Activated naive CD4-positive, alpha-beta T cell treated with anti-CD3 and anti-CD28 coated beads for 36 hours (primary cell): Measurements from ENCODE around the gene NT5C3A. TPM values are rescaled to one million over a fixed set of nuclear protein-coding genes. Genes with fewer than 3 reads are reported as not detected.
"Not testable (repeated sequence)": the region's sequence is repeated elsewhere in the genome, so short reads cannot be mapped to it uniquely, and the experiment has no call there.

Source experiments
- CTCF ChIA-PET: fragments of 350-600 bp; sonication (Branson Sonifier 250); formaldehyde crosslinking; loops from one replicate; lab custom pipeline; 2021; ENCODE audit warnings: antibody characterized with exemption; lab: Charles Lee
- DNase-seq: peaks from one replicate; pipeline ENCODE4 v3.0.0-alpha.2; 2020
- H3K27ac Mint-ChIP-seq: one replicate; pipeline ENCODE4 v1.8.0; 2021; ENCODE audit warnings: mild to moderate bottlenecking, mixed read lengths
- H3K27me3 Mint-ChIP-seq: one replicate; pipeline ENCODE4 v1.8.0; 2021; ENCODE audit warnings: low read depth, mixed read lengths
- H3K36me3 Mint-ChIP-seq: one replicate; pipeline ENCODE4 v1.8.0; 2021; ENCODE audit warnings: low read depth, mixed read lengths
- H3K4me1 Mint-ChIP-seq: one replicate; pipeline ENCODE4 v1.8.0; 2021; ENCODE audit warnings: low read depth, mixed read lengths
- H3K4me3 Mint-ChIP-seq: one replicate; pipeline ENCODE4 v1.8.0; 2021; ENCODE audit warnings: mild to moderate bottlenecking, moderate library complexity, mixed read lengths
- H3K9me3 Mint-ChIP-seq: one replicate; pipeline ENCODE4 v1.8.0; 2021; ENCODE audit warnings: mixed read lengths
- intact Hi-C: fragments of 100-400 bp; cut with micrococcal nuclease; formaldehyde crosslinking; loops from one replicate; pipeline ENCODE4 v1.15.1; 2023
- total RNA-seq, 2 experiments: library from RNA; stranded (reverse); gene quantifications; one replicate each; pipeline ENCODE4 v1.2.3, GENCODE V29; 2021

The NT5C3A gene
- 10 to 100 TPM; 39.5 to 40.9 TPM for total RNA-seq

DNA sequence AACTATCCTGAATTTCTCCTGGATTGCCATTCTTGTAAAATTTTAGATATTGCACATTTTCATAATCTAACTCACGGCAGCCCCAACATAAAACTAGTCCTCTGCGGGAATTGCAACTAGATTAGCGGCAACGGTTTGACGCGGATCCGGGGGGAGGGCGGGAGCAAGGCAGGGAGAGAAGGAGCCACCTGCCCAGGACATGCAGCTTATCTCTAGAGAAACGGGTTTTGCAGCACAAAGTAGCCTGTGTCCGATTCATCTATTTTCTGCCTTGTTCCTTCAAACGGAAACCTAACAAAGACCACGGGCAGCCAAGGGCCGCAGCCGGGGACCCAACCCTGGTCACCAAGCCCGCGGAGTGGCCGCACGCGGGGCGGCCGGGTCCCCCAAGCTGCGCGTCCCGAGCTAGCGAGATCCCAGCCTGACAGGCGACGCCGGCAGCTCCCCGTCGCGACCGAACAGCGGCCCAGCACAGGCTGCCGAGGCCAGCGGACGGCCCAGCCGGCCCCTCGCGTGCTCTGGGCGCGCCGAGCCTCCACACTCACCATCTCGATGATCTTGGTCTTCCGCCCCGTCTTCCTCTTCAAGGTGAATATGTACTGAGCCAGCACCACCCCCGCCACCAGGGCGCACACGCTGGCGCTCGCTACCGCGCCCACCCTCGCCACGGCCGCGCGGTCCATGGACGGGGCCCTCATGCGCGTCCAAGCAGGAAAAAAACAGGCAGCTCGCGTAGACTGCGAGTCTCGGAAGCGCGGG is at the start of gene NT5C3A:
Gene NT5C3A, minus strand, starts transcription at position 754 of the 759 bp plus-strand sequence. Its CDS starts 71 bp downstream, at position 683.
- Mint-ChIP-seq H3K36me3 (peaks cover 12% of the 10 kb centered on the region), H3K4me3 (peak within 1 kb of the TSS; percentile 92), H3K27ac (peak within 1 kb of the TSS; percentile 88), H3K4me1 (peaks cover 33% of the 10 kb centered on the region), H3K27me3 (no peaks in the 10 kb centered on the region), H3K9me3 (peaks cover 8% of the 10 kb centered on the region)
- CTCF ChIA-PET = interaction anchor here (0.7 to 2.3 kb wide), 4 partner anchors 22 to 169 kb away, joined by 3 to 14 read pairs (median 4); partner anchors contain the start of gene RP9
- peak; percentile 58 for DNase-seq
- intact Hi-C loops = loop anchor here (1.0 to 10.0 kb wide), 5 partner anchors 8 to 1973 kb away; partner anchors contain the start of genes BBS9 and DPY19L1

DNA sequence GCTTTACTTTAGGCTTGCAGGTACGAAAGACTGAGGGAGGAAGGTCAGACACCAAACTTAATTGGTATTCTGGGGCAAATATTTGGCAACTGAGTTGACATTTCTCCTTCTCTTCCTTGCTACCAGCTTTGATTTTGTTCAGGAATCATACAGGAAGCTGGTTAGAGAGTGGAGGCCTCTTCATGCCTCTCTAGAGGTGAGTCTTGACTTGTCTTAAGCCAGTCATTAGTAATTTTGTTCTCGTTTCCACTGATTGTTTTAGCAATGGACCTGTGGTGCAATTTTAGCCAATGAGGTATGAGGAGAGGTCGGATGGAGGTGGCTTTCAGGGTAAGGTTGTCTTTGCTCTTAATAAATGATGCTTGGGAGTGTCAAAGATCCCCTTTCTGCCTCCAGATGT is 49.0 kb upstream of the NT5C3A start:
- intact Hi-C loops = no loop called here
- Mint-ChIP-seq H3K27ac (no peak overlapping the region), H3K36me3 (no peaks in the 10 kb centered on the region), H3K27me3 (peaks cover 2% of the 10 kb centered on the region), H3K4me3 (no peak overlapping the region), H3K4me1 (peaks cover 25% of the 10 kb centered on the region), H3K9me3 (no peaks in the 10 kb centered on the region)
- CTCF ChIA-PET = interaction anchor here (0.6 to 5.2 kb wide), 3 partner anchors 40 to 266 kb away, joined by 3 to 43 read pairs (median 3); no protein-coding TSS in a partner anchor
- no peak for DNase-seq

GRCh38 chr7:33109758-33110238 is 47.2 kb upstream of the NT5C3A start:
- H3K4me1 Mint-ChIP-seq = peaks cover 35% of the 10 kb centered on the region
- H3K9me3 Mint-ChIP-seq = no peaks in the 10 kb centered on the region
- DNase-seq = peak; percentile 16
- CTCF ChIA-PET = interaction anchor here (0.6 to 5.2 kb wide), 9 partner anchors 11 to 388 kb away, joined by 3 to 43 read pairs (median 4); no protein-coding TSS in a partner anchor
- intact Hi-C loops = loop anchor here (1.0 to 2.0 kb wide), 7 partner anchors 20 to 417 kb away; partner anchors contain the start of gene BBS9
- H3K4me3 Mint-ChIP-seq = peak overlapping the region; percentile 67
- no peak overlapping the region for H3K27ac Mint-ChIP-seq
- H3K36me3 Mint-ChIP-seq = no peaks in the 10 kb centered on the region
- no peaks in the 10 kb centered on the region for H3K27me3 Mint-ChIP-seq

DNA sequence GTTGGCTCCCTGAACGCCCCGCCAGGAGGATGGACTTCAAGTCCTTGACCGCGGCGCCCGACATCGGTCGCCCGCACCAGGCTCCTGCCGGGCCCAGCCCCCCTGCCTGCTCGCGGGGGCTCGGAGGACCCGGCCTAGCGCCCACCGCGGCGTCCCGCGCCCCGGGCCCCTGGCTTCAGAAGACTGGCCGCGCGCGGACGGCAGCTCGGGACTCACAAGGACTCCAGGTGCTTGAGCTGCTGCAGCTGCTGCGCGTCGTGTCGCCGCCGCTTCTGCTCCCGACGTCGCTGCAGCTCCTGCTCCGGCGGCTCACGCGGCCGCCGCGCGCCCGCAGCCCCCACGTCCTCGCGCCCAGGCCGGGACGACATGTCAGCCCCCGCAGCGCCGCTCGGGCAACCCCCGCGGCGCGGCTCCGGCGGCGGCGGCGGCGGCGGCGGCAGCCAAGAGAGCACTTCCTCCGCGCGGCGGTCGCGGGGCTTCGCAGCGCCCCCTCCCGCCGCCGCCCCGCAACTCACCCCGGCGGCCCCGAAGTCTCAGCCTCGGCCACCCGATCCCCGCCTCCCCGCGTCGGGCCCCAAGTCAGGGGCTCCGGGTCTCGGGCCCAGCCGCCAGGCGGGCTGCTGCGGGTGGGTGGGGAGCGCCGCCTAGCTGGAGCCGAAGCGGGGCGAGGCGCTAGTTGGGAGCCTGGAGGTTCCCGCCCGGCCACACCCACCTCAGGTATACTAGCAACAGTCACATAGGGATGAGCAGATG is 46.6 kb upstream of the NT5C3A start, which contains the start of gene RP9:
Gene RP9, minus strand, starts transcription at position 400 of the 753 bp plus-strand sequence. Its CDS starts 32 bp downstream, at position 368.
- H3K4me1 Mint-ChIP-seq = peaks cover 37% of the 10 kb centered on the region

GRCh38 chr7:33108554-33109004 is 46.0 kb upstream of the NT5C3A start:
- no peaks in the 10 kb centered on the region for H3K36me3 Mint-ChIP-seq

More for the DNA sequence above, 46.6 kb upstream of the NT5C3A start, which contains the start of gene RP9:
- peak; percentile 73 for DNase-seq
- CTCF ChIA-PET = interaction anchor here (0.8 to 5.2 kb wide), 19 partner anchors 11 to 347 kb away, joined by 3 to 43 read pairs (median 7); no protein-coding TSS in a partner anchor
- Mint-ChIP-seq H3K9me3 (no peaks in the 10 kb centered on the region), H3K27me3 (no peaks in the 10 kb centered on the region), H3K36me3 (no peaks in the 10 kb centered on the region), H3K27ac (peak within 1 kb of the TSS; percentile 56), H3K4me3 (peak within 1 kb of the TSS; percentile 88)
- intact Hi-C loops = loop anchor here (1.0 to 2.0 kb wide), 7 partner anchors 20 to 416 kb away; partner anchors contain the start of gene BBS9

GRCh38 chr7:33107136-33108066 is 44.8 kb upstream of the NT5C3A start:
- CTCF ChIA-PET = interaction anchor here (0.5 to 5.2 kb wide), 31 partner anchors 9 to 729 kb away, joined by 3 to 43 read pairs (median 5); no protein-coding TSS in a partner anchor
- peak overlapping the region; percentile 88 for H3K4me3 Mint-ChIP-seq
- H3K36me3 Mint-ChIP-seq = no peaks in the 10 kb centered on the region
- H3K27ac Mint-ChIP-seq = no peak overlapping the region
- peak; percentile 64 for DNase-seq
- peaks cover 39% of the 10 kb centered on the region for H3K4me1 Mint-ChIP-seq
- intact Hi-C loops = loop anchor here (1.0 to 2.0 kb wide), 6 partner anchors 143 to 617 kb away; partner anchors contain the start of gene LSM5
- no peaks in the 10 kb centered on the region for H3K9me3 Mint-ChIP-seq
- no peaks in the 10 kb centered on the region for H3K27me3 Mint-ChIP-seq

More at GRCh38 chr7:33108554-33109004, 46.0 kb upstream of the NT5C3A start:
- CTCF ChIA-PET = interaction anchor here (0.6 to 5.2 kb wide), 21 partner anchors 10 to 346 kb away, joined by 3 to 43 read pairs (median 7); no protein-coding TSS in a partner anchor
- no peaks in the 10 kb centered on the region for H3K27me3 Mint-ChIP-seq
- peaks cover 39% of the 10 kb centered on the region for H3K4me1 Mint-ChIP-seq
- intact Hi-C loops = loop anchor here (1.0 to 2.0 kb wide), 8 partner anchors 21 to 618 kb away; partner anchors contain the start of genes BBS9 and LSM5
- H3K27ac Mint-ChIP-seq = peak overlapping the region; percentile 56
- no peaks in the 10 kb centered on the region for H3K9me3 Mint-ChIP-seq
- peak overlapping the region; percentile 88 for H3K4me3 Mint-ChIP-seq
- DNase-seq = peak; percentile 21

DNA sequence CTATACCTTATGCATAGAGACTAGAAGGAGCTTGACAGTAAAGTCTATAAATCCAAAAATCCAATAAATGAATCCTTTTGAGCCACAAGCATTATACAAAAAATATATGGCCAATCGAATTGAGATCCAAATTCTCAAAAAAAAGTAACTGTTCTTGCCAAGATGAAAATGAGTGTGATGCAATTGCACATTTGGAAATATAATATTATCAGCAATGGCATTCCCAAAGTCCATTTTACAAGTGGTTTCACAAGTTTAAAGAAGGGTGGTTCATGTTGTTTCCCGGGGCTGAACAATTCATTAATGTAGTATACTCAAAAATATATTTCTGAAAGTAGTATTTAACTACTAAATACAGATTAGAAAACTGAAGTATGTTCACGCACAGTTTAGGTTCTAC is 39.3 kb upstream of the NT5C3A start:
- H3K36me3 Mint-ChIP-seq = peaks cover 16% of the 10 kb centered on the region
- intact Hi-C loops = no loop called here
- no peaks in the 10 kb centered on the region for H3K9me3 Mint-ChIP-seq
- H3K27me3 Mint-ChIP-seq = no peaks in the 10 kb centered on the region
- H3K27ac Mint-ChIP-seq = no peak overlapping the region
- H3K4me1 Mint-ChIP-seq = peaks cover 18% of the 10 kb centered on the region
- H3K4me3 Mint-ChIP-seq = no peak overlapping the region
- DNase-seq = no peak
- CTCF ChIA-PET = interaction anchor here (0.7 to 1.3 kb wide), 3 partner anchors 25 to 255 kb away, joined by 3 to 4 read pairs (median 3); no protein-coding TSS in a partner anchor

DNA sequence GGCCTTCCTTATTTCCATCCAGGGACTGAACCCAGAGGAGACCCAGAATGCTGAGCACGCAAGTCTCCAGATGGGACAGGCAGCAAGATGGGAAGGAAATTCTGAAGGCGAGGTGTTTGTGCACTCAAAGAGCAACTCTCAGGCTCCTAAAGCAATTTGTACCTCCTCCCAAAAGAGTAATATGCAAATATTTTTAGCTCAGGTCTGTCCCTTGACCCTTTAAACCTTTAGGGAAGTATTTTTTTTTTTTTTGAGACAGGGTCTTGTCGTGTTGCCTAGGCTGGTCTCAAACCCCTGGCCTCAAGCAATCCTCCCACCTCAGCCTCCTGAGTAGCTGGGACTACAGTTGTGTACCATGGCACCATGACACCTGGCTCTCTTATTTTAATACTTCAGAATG is 38.2 kb upstream of the NT5C3A start:
- no peaks in the 10 kb centered on the region for H3K9me3 Mint-ChIP-seq

DNA sequence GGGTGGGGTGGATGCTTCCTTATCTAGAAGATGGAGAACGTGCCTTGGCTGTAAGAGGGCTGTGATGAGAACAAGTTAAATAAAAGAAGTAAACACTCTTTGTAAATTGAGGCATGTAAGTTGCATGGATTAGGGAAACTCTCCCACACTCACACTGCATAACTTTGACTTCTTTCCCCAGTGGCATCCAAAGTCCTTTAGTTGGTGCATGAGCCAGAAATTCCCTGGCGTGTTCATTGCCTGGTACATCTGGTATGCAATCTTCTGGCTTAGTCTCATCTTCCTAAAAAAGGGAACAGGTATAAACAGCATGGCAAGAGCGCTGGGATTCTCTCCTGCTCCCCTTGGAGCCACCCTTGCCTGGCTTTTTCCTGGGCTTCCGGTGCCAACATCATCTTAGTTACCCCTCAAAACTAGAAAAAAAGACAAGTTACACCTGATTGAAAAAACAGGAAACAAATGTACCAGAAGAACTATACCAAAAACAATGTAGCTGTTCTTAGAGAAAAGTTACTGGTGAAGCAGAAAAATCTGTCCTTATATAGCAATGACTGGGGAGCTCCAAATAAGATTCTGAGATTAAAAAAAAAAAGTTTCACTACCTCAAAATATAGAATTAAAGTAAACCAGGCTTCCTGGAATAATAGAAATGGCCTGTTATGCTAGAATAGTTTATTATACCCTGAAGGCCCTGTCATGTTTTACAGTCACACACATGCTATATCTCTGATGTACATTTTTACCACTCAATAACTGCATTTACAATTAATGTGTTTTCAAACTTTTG is 36.8 kb upstream of the NT5C3A start:
- intact Hi-C loops = no loop called here
- H3K4me1 Mint-ChIP-seq = peaks cover 3% of the 10 kb centered on the region
- no peak overlapping the region for H3K4me3 Mint-ChIP-seq
- H3K9me3 Mint-ChIP-seq = no peaks in the 10 kb centered on the region
- H3K27me3 Mint-ChIP-seq = no peaks in the 10 kb centered on the region
- CTCF ChIA-PET = interaction anchor here (3.1 kb wide), 1 partner anchor 9 kb away, joined by 20 read pairs; the partner anchor contains the start of gene RP9
- H3K27ac Mint-ChIP-seq = no peak overlapping the region
- no peak for DNase-seq
- H3K36me3 Mint-ChIP-seq = peaks cover 21% of the 10 kb centered on the region

More for the DNA sequence above, 38.2 kb upstream of the NT5C3A start:
- CTCF ChIA-PET = interaction anchor here (0.7 to 1.3 kb wide), 2 partner anchors 26 to 201 kb away, joined by 3 read pairs; no protein-coding TSS in a partner anchor
- Mint-ChIP-seq H3K36me3 (peaks cover 17% of the 10 kb centered on the region), H3K4me1 (peaks cover 9% of the 10 kb centered on the region), H3K27ac (no peak overlapping the region), H3K4me3 (no peak overlapping the region), H3K27me3 (no peaks in the 10 kb centered on the region)
- DNase-seq = no peak
- intact Hi-C loops = no loop called here

- CTCF ChIA-PET, DNase-seq, H3K4me3 Mint-ChIP-seq, H3K27ac Mint-ChIP-seq, H3K9me3 Mint-ChIP-seq, intact Hi-C loops, H3K27me3 Mint-ChIP-seq, H3K4me1 Mint-ChIP-seq: not testable (repeated sequence)
- peaks cover 17% of the 10 kb centered on the region for H3K36me3 Mint-ChIP-seq
Measured at GRCh38 chr7:33094745-33095275, 32.2 kb upstream of the NT5C3A start.
